ENCODE data around the gene DDX41.
A peak's percentile ranks its signal among the peaks of the same experiment; 100 is the strongest.
"Not testable (repeated sequence)": the region's sequence is repeated elsewhere in the genome, so short reads cannot be mapped to it uniquely, and the experiment has no call there.

The DDX41 gene
- total RNA-seq: 66.1 to 70.3 reads per million in 2 donors

DNA sequence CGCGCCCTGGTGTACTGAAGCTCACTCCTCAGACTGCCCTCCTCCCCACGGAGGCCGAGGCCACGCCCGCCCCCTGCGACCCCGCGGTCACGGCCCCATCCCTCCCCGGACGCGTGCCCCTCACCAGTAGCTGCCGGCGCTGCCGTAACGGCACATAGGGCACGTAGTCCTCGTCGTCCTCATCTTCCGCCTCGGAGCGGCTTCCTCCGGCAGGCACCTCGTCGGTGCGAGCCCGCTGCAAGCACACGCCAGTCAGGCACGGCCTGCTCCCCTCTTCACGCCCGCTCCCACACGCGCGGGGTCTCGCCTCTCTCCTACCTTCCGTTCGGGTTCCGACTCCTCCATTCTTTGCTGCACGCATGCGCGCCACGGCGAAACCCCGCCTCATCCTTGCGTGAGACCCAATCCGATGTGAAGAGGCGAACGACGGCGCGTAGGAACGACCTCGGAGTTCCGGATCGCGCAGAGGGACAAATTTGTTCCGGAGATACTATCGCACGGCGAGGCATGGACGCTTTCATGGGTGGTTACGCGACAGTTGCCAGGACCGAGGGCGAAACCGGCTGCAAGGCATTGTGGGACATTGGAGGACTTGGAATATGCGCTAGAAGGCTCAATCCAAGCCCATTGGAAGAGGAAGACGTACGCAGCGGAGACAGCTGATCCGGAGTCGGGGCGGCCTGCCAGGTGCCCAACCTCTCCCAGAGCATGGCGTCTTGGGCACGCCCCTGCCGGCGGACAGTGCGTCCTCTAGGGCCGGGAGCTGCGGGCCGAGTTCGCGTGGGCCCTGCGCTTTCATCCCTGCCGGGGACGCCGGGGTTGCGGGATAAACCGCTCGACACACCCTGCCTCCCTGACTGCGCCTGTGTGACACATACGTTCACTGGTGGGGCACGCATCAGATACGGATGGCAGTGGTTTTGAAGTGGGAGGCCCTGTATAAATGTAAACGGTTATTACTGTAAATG, at the start of gene DDX41:
Gene DDX41, minus strand, starts transcription at position 361 of the 968 bp plus-strand sequence. Its CDS starts 16 bp downstream, at position 345.
- DNase-seq: peak; percentile 92

DNA sequence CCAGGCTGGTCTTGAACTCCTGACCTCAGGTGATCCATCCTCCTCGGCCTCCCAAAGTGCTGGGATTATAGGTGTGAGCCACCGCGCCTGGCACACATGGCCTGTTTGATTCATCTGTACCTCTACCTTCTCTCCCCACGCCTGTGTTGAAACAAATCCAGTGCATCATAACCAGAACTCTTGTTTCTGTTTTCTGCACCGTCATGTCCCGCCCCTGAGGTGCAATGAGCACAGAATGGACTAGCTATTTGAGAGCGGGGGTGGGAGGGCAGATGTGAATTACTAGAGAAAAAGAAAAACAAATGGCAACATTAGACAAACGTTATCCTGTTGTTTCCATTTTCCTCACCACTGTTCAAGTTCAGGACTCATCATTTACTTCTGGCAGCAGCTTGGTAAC, 48.3 kb upstream of the DDX41 start:
- no peak for DNase-seq

DNA sequence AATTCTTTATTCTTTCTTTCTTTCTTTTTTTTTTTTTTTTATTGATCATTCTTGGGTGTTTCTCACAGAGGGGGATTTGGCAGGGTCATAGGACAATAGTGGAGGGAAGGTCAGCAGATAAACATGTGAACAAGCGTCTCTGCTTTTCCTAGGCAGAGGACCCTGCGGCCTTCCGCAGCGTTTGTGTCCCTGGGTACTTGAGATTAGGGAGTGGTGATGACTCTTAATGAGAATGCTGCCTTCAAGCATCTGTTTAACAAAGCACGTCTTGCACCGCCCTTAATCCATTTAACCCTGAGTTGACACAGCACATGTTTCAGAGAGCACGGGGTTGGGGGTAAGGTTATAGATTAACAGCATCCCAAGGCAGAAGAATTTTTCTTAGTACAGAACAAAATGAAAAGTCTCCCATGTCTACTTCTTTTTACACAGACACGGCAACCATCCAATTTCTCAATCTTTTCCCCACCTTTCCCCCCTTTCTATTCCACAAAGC, 42.7 kb upstream of the DDX41 start:
- not testable (repeated sequence) for DNase-seq

DNA sequence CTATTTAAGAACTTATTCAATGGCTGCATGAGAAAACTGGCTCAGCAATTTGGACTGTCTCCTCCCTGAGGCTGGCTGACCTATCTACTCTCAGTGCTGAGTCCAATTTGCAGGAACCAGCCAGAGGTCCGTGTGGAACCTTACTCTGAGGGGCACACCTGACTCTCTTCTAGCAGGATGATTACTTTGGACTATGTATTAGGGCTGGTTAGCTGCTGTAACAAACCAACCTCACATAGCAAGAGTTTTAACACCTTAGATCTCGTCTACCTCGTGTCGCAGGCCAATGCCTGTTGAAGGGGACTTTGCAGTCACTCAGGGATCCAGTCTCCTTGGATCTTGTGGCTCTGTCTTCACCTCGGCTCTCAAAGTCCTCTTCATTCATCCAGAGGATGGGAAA, 41.0 kb upstream of the DDX41 start:
- no peak for DNase-seq

DNA sequence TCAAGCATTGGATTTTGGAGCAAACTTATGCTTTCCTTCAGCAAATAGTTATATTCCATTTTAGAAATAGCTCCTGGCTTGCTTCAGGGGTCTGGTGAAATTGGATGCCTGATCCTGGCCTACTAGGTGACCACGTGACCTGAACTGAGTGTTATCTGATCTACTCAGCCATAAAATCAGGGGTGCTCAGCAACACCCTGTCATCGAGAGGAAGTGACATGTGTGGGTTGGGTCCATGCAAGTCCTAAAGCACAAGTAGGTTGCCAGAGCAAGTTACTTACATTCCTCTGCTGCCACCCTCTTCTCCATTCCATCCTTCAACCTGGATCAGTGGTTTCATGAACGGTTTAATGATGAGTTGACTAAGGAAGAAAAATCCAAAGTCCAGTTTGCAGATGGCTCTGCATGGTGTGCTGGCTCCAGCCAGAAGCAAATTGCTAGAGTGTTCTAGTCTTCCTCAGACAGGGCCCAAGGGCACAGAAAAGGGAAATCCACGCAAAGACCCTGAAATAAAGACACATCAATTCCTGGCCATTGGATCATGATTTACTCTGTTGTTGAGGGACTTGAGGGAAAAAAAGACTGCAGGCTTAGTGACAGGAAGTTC, 40.4 kb upstream of the DDX41 start:
- DNase-seq: no peak

DNA sequence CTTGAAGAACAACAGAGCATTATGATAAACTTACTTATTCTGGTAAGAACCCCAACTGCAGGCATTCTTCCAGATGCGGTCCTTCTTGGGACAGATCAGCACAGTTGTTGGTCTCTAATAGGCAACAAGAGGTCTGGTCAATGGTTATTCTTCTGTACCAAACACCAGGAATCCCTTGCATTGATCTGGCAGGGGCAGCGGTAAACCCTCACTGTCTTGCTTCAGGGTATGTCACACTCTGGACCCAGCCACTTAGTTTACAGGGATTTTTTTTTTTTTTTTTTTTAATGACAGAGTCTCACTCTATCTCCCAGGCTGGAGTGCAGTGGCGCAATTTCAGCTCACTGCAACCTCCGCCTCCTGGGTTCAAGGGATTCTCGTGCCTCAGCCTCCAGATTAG, 38.9 kb upstream of the DDX41 start:
- no peak for DNase-seq

DNA sequence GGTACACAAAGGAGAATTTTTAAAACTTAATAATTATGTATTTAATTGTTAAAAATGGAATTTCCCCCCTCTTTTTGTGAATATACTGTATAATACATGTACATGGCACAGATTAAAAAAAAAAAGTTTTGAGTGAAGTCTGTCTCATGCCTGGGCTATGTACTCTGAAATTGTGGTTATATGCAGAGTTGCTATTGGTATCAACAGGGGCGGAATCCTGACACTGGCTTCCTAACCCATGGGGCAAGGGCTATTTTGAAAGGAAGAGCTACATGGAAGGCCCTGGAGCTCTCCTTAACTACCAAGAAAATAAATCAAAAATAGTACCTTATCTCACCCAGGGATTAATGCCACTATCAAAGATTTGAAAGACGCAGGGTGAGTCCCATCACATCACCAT, 38.5 kb upstream of the DDX41 start:
- no peak for DNase-seq

DNA sequence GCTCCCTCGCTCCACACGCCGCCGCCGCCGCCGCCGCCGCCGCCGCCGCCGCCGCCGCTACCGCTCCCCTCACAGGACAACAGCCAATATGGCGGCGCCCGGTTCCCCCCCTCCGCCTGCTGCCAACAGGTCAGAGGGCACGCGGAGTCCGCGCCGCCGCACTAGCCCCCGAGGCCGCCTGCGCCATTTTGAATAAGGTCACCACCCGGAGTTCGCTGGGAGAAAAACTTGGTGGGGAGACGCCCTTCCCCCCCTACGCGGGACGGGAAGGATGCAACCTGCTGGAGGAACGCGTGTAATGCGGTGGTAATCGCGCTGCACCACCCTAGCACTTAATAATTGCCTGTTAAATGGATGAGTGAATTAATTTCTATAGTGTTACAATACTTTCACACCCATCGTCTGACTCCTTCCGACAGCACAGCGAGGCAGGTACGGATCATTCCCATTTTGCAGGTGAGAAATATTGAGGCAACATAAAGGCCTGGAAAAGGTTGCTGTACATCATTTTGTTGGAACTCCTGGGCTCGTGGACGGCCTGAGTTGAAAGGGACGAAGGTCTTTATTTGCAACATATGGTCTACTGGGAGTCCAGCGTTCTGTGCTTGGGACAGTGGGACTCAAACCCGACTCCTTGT, 37.8 kb upstream of the DDX41 start, which contains the start of gene FAM193B:
Gene FAM193B, minus strand, starts transcription at position 90 of the 638 bp plus-strand sequence. CDS start 105 bp downstream, outside the sequence.
- peak; percentile 89 for DNase-seq

DNA sequence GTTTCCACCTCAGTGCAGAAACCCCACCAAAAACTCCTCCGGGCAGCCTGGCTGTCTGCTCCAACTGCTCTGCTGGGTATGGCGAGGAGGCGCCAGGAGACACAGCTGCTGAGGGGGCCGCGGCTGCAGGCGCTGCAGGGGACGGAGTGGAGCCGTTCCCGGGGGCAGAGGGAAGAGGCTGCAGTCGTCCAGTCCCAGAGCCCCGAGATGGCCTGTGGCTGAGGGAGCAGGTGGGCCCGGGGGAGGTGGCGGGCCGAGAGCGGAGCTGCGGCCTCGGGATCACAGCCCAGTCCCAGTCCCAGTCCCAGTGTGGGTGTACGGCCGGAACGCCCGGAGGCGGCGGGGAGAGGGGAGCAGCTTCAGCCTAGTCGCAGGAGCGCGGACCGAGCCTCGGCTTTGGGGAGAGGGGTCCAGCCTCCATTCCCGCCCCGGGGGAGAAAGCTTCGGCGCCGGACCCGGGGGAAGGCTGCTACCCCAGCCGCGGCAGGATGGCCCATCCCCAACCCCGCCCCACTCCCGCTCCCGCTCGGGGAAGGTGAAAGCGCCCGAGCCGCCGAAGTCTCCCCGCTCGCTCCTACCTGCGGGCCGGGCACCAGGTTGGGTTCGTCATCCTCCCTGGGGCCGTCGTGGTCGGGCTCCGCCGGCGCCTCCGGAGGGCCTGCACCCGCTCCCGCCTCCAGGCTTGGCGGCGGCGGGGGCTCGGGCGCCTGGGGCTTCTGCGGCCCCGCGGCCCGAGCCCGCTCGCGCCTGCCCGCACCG, 37.1 kb upstream of the DDX41 start:
- no peak for DNase-seq

DNA sequence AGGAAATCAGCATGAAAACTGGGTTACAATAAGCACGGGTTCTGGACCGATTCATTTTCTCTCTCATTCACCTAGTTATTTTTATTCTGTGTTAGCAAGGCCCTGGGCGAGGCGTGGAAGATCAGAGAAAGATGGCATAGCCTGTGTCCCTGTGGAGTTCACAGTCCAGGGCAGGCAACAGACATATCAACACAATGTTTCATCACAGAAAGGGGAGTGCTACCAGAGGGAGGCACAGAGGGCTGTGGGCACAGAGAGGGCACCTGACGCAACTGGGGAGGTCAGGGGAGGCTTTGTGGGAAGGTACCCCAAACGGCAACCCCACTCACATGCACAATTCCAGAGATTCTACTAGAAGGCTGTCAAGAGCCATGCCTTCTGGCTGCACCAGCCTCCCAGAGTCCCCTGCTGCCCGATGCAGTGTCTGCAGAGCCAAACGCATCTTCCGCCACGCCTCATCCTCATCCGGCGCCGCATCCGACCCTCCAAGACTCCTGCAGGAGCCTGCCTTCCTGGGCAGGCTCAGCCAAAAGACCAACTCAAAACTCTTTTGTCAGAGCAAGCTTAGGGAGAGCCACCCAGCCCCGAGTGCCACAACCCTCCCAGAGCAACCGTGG, 36.2 kb upstream of the DDX41 start:
- DNase-seq: no peak

DNA sequence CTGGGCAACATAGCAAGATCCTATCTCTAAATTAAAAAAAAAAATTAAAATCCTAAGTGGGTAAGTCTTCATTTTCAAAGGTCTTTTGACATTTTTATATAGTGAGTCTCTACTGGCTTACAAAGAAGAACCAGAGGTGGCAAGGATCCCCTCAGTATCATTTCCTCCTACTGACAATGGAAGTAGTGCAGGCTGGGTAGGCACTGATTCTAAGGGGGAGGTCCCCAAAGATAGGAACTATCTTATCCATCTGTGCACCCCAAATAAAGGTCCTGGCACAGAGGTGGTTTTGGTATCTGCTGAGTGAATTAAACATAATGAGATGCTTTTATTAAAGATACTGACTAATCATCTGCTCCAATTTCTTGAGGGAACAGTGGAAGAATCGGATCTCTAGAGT, 33.4 kb upstream of the DDX41 start:
- DNase-seq: no peak

DNA sequence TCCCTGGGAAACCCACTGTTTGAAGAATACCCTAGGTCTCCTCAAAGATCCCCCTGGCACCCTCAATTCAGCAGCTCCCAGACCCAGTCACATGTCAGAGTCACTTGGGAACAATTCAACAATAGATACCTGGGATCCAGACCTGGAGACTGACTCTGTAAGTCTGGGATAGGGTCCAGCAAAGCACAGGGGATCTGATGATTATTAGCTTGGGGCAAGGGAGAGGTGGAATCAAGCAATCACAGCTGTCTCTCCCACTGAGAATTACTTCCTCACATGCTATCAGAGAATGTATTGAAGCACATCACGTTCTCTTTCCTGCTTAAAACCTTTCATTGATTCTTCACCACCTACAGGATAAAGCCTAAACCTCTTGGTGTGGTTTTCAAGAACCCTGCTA, 31.7 kb upstream of the DDX41 start:
- no peak for DNase-seq

DNA sequence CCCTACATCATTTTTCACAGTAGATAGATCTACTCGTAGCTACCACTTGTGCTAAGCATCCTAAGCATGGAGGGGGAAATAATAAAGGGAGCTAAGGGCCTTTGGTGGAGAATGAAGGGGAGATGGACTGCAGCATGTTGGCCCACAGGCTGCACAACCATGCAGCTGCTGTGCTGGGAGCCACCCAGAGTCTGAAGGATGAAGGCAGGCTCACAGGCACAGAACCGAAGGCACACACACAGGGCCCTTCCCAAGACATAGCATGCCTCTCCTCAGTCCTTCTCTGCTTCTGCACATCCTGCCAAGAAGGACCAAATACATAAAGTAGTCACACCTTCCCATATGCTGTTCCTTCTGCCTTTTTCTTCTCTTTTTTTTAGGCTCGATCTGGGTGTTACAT, 31.0 kb upstream of the DDX41 start:
- no peak for DNase-seq

DNA sequence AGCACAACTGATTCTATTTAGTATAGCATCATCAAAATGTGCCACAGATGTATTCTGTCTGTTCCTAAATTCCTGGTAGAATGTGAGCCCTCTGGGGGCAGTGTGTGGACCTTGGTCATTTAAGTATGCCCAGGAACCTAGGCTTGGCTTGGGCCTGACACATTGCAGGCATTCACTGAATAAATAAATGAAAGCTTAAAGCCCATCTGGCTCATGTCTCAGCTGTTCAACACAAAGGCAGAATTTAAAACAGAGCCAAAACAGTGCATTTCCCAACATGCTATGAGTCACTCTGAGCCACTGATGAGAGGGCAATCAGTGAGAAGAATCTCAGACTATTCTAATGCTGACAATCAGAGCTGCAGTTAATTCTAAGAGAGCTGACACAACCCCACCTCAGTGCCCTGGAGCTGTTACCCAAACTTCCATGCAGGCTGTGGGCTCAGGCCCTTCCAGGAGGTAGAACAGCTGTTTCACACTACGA, 29.5 kb upstream of the DDX41 start:
- no peak for DNase-seq

DNA sequence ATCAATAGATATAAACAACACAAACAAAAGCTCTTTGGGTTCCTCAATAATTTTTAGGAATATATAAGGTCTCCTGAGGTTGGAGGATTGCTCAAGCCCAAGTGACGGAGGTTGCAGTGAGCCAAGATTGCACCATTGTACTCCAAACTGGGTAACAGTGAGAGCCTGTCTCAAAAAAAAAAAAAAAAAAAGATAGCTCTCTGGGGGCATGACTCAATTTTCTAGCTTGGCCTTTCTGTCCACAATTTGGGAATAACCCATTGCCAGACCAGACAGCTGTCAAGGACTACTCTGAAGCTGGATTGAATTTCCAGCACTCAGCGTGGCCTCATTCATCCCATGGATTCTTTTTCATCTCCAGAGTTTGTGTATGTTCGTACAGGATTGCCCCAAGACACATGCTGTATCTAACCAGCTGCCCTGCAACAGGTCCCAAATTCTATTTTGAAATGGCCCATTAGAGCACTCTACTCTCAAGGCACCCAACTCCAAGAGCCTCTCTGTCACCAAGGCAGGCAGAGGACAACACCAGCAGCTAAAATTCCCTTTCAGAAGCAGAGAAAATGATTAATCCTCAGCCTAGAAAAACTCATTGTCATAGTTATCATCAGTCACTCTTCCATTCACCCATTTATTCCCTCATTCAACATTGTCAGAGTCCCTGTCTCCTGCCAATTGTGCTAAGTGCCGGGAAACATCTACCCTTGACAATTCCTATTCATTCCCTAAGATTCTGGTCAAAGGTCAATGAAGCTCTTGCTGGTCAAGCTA, 28.9 kb upstream of the DDX41 start:
- DNase-seq: no peak

DNA sequence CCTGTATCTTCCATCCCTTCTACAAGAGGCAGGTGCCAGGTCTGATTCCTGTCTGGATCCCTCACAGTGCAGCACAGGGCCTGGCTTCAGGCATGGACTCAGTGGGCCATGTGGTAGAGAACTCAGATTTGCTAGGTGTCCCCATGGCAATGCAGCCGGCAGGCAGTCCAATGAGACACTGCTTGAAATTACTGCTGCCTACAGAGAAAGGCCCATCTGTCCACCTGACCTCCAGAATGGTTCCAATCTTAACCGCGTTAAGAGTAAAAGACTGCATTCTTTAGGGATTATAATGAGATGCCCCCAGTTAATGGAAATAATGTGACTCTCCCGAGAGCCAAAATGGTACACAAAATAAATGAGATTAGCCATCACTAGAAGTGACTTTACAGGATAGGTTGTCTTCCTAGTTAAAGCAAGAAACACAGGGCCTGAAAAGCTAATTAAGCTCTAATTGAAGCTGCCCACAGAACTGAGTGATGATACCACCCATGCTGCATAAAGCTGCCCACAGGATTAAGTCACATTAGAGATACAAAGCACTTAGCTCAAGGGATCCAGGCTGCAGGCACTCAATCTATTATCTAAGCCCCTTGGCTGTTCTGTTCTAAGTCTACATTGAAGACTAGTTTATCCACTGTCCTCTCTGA, 26.2 kb upstream of the DDX41 start:
- no peak for DNase-seq

DNA sequence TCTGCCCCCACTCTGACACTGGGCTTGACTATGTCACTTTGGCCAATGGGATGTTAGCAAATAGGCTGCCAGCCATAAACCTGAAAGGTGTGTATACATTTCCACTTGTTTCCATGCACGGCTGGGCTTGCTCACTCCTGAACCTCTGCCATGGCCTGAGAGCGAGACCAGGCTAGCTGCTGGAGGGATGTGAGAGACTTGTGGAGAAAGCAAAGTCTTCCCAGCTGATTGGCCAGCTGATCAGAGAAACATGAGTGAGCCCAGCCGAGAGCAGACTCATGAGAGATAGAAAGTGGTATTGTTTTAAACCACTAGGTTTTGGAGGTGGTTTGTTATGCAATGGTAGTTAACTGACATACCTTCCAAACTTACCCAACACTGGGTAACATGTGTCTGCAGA, 23.7 kb upstream of the DDX41 start:
- DNase-seq: no peak

DNA sequence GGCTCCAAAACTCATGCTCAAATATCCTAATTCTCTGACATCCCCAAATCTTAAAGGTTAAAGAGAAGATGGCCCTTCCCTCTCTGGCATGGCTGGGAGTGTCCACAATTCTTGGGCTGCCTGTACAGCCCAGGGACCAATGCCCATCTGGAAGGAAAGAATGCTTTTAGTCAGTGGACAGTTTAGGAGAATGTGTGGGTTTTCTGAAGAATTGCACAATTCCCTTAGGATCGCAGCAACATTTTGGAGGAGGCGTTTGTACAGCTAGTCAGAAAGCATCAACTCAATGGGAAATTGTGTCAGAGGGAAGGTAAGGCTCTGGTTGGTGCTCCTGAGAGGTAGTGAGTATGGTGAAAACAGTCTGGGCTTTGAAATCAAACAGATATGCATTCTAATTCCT, 22.6 kb upstream of the DDX41 start:
- no peak for DNase-seq

DNA sequence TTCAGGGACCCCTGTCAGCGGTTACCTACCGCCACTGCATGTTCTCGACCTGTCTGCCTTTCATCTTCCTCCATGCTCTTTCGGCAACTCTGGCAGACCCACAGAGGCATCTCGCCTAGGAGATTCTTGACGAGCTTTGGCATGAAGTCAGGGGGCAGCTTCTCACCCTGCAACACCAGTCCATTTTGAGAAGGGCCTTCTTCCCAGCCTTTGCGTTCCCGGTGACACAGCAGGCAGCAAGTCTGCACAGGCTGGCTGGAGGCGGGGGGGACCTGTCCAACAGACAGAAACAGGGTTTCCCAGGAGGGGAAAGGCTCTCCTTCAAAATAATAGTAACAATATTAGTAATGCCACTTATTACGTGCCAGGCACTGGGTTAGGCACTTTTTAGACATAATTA, 22.1 kb upstream of the DDX41 start:
- no peak for DNase-seq

Measured in activated gamma-delta T cell (primary cell).